Fibroblast of mammary gland (primary cell): ENCODE results near the gene LHPP.

ENCODE experiments used
- DNase-seq: peaks from one replicate; pipeline ENCODE4 v3.0.0-alpha.2; 2010; ENCODE audit warnings: low read depth
- H3K4me3 ChIP-seq: 2 replicates; pipeline ENCODE4 v1.5.1; 2011; ENCODE audit warnings: low read depth, mild to moderate bottlenecking, low read length, moderate library complexity; ENCODE audit not compliant: control insufficient read depth
- CTCF ChIP-seq: conservative IDR thresholded peaks from 2 replicates; pipeline ENCODE4 v1.5.1; 2011; ENCODE audit warnings: low read depth, low read length, inconsistent platforms; ENCODE audit not compliant: control insufficient read depth, insufficient read depth

LHPP gene

DNA sequence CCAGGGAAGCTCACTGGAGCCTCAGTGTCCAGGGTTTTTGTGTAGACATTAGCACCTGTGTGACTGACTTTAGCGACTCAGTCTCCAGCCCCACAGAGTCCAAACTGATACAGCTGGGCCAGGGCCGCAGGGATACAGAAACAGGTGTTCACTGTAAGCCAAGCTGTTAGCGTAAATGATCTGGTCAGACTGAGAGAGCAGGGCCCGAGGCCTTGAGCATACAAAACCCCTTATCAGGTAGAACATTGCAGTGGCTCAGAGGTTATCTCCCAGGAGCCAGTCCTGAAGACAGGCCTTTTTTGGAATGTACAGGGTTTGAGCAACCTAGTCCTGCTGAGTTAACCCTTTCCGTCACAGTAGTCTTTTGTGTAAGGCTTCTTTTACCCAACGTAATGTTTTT, 25.0 kb downstream of the LHPP start:
- H3K4me3 ChIP-seq = no peak overlapping the region
- no peak for DNase-seq
- no peak for TF ChIP-seq CTCF

DNA sequence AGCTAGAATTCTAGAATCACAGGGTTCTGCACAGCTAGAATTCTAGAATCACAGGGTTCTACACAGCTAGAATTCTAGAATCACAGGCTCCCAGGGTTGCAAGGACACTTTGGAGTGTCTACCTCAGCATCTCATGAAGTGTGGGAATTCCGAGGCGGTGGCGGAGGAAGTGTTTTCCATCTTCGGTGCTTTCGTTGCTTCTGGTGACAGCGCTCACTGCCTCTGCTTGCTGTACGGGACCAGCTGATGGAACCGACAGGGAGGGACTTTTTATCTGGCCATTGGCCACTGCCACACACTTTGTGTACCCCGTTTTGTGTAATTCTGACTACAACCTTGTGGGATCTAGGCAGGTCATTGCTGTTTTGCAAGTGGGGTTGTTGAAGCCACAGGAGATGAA, 29.5 kb downstream of the LHPP start:
- TF ChIP-seq CTCF = no peak
- no peak for DNase-seq
- no peak overlapping the region for H3K4me3 ChIP-seq

DNA sequence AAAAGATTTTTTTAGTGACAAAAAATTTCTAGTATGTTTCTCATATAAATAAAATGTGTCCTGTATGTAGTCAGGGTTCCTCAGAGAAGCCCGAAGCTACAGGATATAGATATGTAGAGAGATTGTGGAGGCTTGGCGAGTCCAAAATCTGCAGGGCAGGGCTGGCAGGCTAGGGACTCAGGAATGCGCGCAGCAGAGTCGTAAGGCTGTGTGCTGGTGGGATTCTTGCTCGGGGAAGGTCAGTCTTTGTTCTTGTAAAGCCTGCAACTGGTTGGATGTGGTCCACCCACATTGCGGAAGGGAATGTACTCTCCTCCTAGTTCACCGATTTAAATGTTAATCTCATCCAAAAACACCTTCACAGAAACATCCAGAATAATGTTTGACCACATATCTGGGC, 30.6 kb downstream of the LHPP start:
- no peak overlapping the region for H3K4me3 ChIP-seq
- TF ChIP-seq CTCF = no peak
- no peak for DNase-seq

- TF ChIP-seq CTCF = no peak
- H3K4me3 ChIP-seq = no peak overlapping the region
- DNase-seq = no peak
Measured at GRCh38 chr10:124493214-124493882, 31.7 kb downstream of the LHPP start.

- no peak for TF ChIP-seq CTCF
- no peak overlapping the region for H3K4me3 ChIP-seq
- no peak for DNase-seq
Measured at GRCh38 chr10:124494046-124494807, 32.6 kb downstream of the LHPP start.

- DNase-seq = no peak
- no peak for TF ChIP-seq CTCF
- H3K4me3 ChIP-seq = no peak overlapping the region
Measured at GRCh38 chr10:124495162-124495561, 33.5 kb downstream of the LHPP start.

DNA sequence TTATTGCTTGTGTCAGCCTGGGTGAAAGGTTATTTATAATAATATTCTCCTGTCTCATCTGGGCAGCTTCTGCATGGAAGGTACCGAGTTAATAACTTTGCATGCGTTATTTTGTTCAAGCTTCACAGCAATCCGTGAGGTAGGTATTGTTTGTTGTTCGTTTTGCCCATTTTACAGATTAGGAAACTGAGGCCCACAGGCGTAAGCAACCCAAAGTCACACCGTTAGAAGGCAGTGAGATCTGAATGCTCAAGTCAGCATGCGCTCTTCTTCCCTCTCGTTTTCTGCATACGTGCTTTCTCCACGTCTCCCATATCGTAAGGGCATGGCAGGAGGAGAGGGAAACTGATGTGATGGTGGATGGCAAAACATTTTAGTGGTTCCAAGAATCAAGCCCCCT, 34.1 kb downstream of the LHPP start:
- no peak for DNase-seq
- TF ChIP-seq CTCF = no peak
- no peak overlapping the region for H3K4me3 ChIP-seq
